Embryonic facial prominence (tissue), 1 donor: ENCODE data around the gene NDST1.
"Not testable (repeated sequence)": the region's sequence is repeated elsewhere in the genome, so short reads cannot be mapped to it uniquely, and the experiment has no call there.

Experiments
- DNase-seq: peaks from one replicate; pipeline ENCODE4 v3.0.0-alpha.2; 2016; ENCODE audit errors: extremely low spot score

NDST1 gene

DNA sequence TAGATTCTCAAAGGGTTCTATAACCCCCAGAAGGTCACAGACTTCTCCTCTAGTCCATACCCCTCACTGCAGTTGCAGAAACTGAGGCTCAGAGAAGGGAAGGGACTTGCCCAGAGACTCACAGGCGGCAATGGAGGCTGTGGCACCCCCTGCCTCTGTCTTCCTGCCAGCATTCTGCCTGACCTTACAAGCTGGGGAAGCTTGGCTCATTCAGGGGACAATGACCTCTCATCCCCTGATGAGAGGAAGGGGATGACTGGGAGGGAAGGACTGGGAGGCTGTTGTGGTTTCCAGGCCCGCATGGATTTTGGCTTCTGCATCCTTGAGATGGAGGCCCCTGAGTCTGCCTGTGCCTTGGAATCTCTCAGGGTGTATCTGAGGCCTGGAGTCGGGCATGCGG lies 897 bp downstream of the NDST1 start:
- no peak for DNase-seq

DNA sequence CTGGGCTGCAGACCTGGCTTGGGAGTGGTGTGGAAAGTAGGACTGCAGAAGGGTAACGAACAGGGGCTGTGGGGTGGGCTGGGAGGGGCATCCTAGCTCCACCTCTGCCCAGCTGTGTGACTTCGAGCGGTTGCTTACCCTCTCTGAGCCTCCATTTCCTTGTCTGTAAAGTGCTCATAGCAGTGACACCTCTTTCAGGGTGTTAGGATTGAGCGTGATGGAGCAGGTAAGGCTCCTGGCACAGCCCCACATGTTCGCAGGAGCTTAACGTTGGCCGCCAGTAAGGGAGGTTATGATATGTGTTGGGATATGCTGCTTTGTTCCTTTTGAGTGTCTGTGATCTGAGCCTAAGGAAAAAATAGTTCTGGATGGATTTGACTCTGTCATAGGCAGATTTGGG lies 2.1 kb downstream of the NDST1 start:
- no peak for DNase-seq

DNA sequence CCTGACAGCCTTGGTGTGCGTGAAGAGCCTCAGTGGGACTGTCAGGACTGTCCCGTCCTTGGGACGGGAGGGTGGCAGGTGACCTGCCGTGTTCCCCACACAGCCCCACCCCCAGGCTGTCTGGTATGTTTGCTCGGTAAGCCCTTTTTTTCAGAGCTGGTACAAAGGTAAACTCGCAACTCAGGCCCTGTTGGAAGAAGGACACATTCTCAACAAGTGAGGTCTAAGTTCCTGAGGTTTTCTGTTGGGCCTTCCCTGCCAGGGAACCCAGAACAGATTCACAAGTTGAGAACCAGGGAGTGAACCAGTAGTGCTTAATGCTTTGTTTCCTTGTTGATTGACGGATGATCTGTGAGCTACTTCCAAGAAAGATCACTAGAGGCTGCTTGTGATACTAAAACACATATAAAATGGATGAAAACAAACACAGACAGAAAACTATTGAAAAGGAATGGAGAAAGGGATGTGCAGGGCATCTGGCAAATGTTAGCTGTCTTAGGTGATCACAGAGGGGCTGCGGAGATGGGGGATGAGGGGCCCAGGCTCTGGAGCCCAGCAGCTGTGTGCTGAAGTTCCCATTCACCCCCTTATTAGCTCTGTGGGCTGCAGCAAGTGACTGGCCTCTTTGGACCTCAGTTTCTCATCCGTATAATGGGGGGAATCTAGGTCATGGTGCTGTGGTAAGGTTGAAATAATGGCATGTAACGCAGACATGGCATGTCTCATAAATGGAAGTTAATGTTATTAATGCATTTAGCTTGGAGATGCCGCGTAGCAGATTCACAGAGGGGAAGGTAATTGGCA lies 2.7 kb downstream of the NDST1 start:
- DNase-seq = no peak

DNA sequence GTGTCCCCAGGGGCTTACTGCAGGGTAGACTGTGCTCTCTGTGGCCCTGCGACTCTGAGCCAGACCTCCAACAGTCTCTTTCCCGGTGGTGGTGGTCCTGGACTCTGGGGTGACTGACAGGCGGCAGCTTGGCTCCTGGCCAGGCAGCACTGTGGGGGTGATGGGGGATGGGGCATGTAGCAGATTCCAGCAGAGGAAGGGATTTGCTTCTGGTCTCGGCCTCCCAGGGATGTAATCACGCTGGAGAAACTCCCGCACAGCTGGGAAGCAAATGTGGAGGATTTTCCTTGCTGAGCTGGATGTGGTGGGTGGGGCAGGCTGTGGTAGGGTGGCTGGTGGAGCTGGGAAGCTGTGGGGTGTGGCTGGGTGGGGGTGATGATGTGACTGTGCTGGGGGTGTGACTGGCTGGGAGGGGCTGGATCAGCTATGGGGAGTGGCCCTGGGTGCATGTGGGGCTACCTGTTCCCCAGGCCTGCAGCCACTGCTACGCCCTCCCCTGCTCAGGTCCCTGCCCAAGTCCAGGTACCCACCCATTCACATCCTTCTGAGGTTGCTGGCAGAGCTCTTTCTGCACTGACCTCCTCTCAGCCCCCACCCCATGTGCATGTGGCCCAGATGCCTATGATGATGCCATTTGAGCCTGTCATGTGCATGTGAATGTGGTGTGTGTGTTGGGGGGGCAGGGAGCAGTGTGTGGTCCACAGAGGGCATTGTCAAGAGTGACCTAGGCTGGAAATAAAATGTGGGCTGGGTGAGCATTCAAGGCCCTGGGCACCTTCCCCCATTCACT lies 3.8 kb downstream of the NDST1 start:
- no peak for DNase-seq

DNA sequence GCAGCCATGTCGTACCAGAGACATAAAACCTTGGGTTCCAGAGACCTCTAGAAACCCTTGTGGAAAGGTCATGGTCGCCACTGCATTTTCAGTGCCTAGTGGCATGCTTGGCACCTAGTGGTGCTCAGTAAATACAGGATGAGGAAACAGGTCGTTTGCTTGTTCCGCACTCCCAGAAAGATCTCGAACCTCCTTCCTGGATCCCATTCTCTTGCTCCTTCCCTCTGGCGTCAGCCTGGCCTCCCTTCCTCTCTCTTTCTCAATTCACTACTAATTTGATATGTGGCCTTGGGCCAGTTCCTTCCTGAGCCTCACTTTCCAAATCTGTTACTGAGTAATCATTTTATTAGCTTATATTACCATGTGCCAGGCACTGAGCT lies 4.4 kb downstream of the NDST1 start:
- no peak for DNase-seq

DNA sequence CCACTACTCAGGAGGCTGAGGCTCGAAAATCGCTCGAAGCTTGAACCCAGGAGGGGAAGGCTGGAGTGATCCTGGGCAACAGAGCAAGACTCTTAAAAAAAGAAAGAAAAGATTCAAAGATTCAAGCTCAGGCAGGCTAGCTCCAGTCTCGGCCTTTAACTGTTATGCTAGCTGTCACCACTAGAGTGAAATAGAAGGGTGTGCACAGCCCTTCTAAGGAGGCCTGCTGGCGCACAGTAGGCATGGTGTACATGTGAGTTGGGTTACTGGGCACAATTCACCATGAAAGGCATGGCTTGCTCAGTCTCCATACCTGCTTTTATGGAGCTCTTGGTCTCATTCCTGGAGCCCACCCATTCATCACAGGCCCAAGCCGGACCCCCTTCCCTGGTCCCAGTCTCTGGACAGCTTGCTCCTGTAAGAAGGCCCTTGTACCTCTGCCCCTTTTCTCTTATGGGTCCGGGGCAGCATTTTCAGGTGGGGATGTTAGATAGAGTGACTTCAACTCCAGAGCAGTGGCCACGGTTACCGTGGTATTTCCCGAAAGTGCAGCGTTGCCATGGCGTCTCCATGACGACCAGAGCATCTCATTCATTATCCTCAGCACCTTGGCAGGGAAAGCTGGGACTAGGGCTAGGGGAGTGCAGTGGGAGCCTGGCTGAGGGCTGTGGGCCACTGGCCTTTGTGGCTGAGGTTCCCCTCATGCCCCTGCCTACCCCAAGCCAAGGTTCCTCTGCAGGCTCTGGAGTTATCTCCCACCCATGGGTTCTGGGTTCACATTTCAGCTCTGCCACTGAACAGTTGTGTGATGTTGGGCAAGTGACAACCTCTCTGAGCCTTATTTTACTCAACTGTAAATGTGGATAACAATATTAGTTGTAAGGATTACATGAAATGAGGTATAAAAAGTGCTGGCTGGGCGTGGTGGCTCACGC lies 5.7 kb downstream of the NDST1 start:
- no peak for DNase-seq

DNA sequence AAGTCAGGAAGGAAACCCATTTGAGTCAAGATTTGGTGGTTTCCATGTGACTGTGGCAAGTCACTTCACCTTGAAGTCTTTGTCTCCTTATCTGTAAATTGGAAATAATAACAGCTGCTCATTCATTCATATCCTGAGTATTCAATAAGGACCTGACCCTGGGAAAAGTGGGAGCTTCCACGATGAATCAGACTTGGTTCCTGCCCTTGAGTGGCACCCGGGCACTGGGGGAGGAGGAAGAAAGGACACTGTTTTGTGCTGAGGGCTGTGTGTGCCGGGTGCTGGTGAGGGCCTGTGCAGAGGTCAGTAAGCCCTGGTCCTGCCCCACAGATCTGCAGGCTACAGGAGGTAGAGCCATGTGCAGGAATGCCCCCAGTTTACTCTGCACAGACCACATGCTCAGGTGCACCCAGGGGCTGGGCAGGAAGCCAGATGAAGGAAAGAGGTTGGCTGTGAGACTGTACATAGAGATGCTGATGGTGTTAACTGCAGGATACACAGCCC lies 6.8 kb downstream of the NDST1 start:
- DNase-seq = no peak

DNA sequence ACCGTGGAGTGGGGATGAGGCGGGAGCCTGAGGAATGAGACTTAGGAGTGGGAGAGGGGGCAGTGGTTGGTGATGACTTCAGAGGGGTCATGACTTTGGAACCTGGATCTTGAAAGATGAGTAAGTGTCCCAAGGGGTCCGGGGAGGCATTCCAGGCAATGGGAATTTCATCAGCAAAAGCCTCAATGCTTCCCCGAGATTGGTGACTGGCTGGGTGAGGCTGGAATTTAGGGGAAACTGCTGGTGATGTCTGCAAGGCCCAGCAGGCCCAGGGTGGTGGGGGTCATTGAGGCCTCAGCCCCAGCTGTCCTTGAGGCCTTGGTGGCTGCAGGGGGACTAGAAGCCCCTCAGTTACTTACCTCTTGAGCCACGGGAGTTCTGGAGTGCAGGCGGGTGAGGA lies 7.5 kb downstream of the NDST1 start:
- no peak for DNase-seq

DNA sequence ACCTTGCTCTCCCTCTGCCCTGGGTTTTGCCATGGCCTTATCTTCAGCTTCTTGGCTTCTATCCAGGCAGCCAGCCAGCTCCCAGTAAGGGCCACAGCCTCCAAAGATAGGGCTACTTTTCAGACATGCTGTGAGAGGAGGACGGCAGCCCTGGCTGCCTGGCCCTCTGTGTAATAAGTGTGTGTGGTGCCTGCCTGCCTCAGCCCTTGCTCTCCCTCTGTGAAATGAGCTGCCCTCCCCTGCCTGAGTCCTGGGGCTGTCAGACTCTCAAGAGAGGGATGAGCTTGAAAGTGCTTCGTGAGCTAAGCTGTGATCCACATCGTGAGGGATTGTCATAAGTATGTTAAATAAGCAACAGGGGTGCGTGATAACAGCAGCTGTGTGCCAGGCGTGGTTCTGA lies 8.1 kb downstream of the NDST1 start:
- no peak for DNase-seq

DNA sequence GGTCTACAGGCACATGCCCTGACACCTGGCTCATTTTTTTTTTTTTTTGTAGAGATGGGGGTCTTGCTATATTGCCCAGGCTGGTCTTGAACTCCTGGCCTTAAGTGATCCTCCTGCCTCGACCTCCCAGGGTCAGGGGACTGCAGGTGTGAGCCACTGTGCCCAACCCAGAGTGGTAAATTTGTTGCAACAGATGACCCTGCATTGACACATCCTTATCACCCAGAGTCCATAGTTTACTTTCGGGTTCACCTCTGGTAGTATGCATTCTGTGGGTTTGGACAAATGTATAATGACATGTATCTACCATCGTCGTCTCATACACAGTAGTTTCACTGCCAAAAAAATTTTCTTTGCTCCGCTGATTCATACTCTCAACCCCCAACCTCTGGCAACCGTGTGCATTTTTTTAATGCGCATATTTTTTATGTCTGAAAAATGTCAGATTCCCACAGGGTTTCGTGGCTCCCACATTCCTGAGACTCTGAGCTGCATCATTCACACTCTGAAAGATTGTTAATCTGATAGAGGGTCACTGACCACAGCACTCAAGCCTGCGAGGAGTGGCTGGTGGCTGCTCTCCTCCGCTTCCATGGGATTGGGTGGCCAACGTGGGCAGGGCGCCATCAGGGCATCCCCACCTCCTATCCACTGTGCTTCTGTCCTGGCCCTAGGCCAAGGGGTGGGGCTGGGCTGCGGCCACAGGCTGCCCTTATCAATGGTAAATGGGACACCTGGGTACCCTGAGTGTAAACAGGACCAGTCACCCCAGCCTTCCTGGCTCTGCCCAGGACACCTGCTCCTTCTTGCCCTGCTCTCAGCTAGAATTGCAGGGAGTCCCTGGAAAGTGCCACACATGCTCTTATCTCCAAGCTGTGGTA lies 9.6 kb downstream of the NDST1 start:
- DNase-seq = no peak

DNA sequence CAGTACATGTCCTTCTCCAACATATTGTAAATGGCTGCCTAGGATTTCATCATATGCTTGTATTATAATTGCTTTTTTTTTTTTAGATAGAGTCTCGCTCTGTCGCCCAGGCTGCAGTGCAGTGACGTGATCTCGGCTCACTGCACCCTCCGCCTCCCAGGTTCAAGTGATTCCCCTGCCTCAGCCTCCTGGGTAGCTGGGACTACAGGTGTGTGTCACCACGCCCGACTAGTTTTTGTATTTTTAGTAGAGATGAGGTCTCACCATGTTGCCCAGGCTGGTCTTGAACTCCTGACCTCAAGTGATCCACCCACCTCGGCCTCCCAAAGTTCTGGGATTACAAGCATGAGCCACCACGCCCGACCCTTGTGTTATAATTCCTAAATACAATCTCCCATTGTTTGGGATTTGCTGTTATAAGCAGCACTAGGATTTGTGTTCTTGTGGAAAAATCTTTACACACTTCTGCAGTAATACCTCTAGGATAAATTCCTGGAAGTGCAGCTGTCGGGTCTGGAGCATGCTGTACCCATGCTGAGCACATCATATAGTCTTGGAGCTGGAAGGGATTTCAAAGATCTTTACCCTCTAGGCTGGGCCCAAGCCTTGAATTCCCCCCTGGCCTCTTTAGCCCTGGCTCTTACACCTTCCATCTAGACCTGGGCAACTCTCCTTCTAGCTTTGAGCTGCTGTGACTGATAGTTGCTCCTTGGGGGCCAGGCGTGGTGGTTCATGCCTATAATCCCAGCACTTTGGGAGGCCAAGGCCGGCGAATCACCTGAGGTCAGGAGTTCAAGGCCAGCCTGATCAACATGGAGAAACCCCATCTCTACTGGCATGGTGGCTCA lies 11.0 kb downstream of the NDST1 start:
- DNase-seq = not testable (repeated sequence)

DNA sequence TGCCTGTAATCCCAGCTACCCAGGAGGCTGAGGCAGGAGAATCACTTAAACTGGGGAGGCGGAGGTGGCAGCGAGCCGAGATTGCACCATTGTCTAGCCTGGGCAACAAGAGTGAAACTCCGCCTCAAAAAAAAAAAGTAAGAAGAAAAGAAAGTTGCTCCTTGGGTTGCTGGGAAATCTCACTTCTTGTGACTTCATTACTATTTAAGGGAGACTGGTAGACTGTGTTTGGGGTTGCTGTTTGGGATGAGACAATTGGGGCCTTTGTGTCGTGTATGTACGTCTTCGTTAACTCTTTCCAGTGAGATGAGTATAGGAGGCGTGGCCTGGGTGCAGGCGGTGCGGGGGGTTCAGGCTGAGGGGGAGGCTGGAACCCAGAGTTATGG lies 11.6 kb downstream of the NDST1 start:
- DNase-seq = no peak

DNA sequence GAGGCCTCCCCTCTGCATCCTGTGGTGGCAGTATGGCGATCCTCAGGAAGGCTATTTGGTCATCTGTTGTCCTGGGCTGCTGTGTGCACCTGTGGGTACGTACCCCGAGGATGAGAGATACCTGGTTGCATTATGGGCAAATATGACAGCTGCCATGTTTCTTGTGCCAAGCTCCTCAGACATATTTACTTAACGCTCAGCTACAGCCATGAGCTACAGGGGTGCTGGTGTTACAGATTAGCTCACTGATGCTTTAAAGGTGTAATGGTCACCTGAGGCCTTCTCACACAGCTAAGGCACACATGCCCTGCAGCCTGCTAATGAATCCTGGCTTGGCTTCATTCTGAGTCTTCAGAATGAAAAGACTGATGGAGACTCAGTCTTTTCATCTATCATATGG lies 12.0 kb downstream of the NDST1 start:
- no peak for DNase-seq

DNA sequence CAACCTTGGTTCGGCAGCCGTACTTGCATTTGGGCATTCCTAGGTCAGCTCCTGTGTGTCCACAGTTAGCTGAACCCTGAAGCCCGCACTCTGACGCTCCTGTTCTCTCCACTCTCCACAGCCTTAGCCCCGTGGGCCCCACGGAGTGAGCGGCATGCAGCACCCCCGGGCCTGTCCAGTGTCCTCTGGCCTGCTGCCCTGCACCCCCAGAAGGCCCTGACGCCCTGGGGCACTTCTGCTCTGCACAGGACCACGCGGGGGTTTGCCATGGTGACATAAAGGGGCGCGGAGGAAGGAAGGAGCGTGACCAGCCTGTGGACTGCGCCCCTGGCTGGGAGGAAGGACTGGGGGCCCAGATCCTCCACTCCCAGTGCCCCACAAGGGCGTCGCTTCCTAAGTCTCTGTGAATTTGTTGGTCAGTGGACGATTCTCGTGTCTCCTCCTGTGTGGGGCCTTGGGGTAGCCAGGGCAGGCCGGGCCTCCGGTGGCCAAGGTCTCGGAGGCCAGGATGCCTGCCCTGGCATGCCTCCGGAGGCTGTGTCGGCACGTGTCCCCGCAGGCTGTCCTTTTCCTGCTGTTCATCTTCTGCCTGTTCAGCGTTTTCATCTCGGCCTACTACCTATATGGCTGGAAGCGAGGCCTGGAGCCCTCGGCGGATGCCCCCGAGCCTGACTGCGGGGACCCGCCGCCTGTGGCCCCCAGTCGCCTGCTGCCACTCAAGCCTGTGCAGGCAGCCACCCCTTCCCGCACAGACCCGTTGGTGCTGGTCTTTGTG lies 13.0 kb downstream of the NDST1 start:
- no peak for DNase-seq

DNA sequence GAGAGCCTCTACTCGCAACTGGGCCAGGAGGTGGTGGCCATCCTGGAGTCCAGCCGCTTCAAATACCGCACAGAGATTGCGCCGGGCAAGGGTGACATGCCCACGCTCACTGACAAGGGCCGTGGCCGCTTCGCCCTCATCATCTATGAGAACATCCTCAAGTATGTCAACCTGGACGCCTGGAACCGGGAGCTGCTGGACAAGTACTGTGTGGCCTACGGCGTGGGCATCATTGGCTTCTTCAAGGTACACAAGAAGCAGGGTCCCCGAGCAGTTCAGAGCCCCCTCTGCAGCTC lies 13.5 kb downstream of the NDST1 start:
- no peak for DNase-seq

DNA sequence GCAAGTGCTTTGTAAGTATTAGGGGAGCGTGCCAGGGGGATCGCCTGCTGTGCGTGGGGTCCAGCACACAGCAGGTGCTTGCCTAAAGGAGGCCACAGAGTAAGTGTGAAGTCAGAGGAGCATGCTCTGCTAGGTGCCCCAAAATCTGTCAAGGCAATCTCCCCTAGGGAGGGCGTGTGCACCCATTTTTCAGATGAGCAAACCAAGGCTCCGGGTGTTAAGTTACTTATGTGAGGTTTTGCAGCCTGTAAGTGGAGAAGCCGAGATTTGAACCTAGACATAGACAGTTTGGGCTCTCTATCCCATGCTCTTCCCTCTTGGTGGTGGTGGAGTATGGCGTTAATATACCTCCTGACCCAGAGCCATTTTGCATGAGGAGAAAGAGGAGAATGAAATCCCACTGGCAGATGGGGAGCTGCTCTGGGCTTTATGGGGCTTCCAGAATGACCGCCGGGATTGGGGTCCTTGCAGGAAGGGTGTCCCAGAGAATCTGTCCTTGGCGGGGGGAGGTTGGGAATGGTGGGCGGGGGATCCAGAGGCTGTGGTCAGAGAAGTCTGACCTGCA lies 14.1 kb downstream of the NDST1 start:
- DNase-seq = no peak

DNA sequence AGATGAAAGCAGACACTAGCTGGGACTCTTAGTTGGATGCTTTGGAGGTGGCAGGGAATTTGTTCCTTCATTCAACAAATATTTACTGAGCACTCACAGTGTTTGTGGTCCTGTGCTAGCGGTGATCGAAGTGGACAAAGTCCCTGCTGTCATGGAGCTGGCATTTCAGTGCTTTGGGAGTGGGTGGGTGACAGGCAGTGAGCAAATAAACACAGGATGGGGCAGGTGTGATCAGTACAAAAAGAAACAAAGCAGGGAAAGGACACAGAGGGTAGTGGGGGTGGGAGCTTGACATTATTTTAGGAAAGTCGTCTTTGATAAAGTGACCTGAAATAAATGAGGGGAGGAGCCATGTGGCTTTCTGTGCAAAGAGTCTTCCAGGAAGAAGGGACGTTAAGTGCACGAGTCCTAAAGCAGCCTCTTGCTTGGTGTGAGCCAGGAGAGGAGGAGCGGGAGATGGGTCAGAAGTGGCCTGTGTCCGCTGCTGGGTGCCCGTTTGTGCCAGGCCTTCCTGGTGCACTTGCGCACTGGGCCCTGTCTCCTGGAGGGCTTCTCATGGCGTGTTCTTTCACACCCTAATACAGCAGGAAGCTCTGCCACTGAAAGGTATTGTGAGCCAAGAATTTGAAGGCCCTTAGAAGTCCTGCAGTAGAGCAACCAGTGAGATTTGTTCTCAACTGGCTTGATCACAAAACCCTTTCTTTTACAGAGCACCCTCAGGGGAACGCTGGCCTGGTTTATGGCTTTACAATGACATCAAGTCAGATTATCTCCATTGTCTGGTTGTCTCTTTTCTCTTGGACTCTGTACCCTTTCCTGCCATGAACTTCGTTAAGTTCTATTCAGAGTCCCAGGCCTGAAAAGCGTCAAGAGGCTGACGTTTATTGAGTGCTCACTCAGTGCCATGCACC lies 14.8 kb downstream of the NDST1 start:
- no peak for DNase-seq
